ENCODE data around the gene GPR31. TPM values are rescaled to one million over a fixed set of nuclear protein-coding genes. Genes with fewer than 3 reads are reported as not detected.

The GPR31 gene
- total and polyA plus RNA-seq, 2 donors (not counting 1 experiment from before 2014, with no cell fraction given), result not detected

- ATAC-seq (ENCODE audit: low read depth), result peak; percentile 34
- Histone ChIP-seq H3K36me3 (replicated peaks in 1 of 2; ENCODE audit: control extremely low read depth in 1 of 2, control insufficient read depth in 1 of 2, extremely low read depth in 1 of 2, insufficient read depth in 2 of 2, low read length in 1 of 2) (no peaks in the 10 kb centered on the region), H3K79me2 (ENCODE audit: control insufficient read depth, insufficient read depth, low read length) (peaks cover 5% of the 10 kb centered on the region), H3K4me2 (replicated peaks; ENCODE audit: low read depth, low read length, poor library complexity, severe bottlenecking) (peak overlapping the region; percentile 42), H3K9ac (ENCODE audit: low read length) (no peak overlapping the region), H3K27ac (ENCODE audit: low read length in 2 of 2) (peak overlapping the region; percentile 72 to 83), H3K9me3 (ENCODE audit: control extremely low read depth in 1 of 3, control insufficient read depth in 2 of 3, insufficient read depth in 1 of 3, low read length in 2 of 3) (no peaks in the 10 kb centered on the region), H3K4me1 (ENCODE audit: control insufficient read depth in 2 of 2, insufficient read depth in 2 of 2, low read length in 2 of 2) (peaks cover 31 to 43% of the 10 kb centered on the region in 2 donors), H3K4me3 (ENCODE audit: control extremely low read depth in 1 of 5, extremely low read depth in 1 of 5, insufficient read depth in 1 of 5, low read depth in 2 of 5, low read length in 4 of 5) (peak overlapping the region in 1 of 5 experiments; percentile 18), H4K20me1 (ENCODE audit: control insufficient read depth, insufficient read depth, low read length, poor library complexity, severe bottlenecking) (no peaks in the 10 kb centered on the region), H3K27me3 (replicated peaks in 1 of 4; ENCODE audit: control extremely low read depth in 1 of 4, control insufficient read depth in 3 of 4, insufficient read depth in 4 of 4, low read length in 3 of 4) (no peaks in the 10 kb centered on the region), H2AFZ (ENCODE audit: insufficient read depth, low read depth, low read length, poor library complexity, severe bottlenecking) (no peak overlapping the region)
- TF ChIP-seq CTCF (IDR thresholded peaks at IDR 0.05), result no peak
- TF ChIP-seq EZH2 (IDR thresholded peaks at IDR 0.05; ENCODE audit: borderline replicate concordance, insufficient read depth, low read depth, low read length, poor library complexity, severe bottlenecking), result no peak
- Mint-ChIP-seq H3K9me3 (ENCODE audit: insufficient read depth) (no peaks in the 10 kb centered on the region), H3K27me3 (no peaks in the 10 kb centered on the region), H3K4me1 (peaks cover 47% of the 10 kb centered on the region), H3K27ac (peak overlapping the region; percentile 89), H3K4me3 (peak overlapping the region; percentile 86)
- ChIA-PET POLR2A (interaction anchor here (0.5 to 1.7 kb wide), 4 partner anchors 21 to 390 kb away, joined by 3 to 6 read pairs (median 4); no protein-coding TSS in a partner anchor), CTCF (interaction anchor here (0.6 to 4.7 kb wide), 5 partner anchors 11 to 364 kb away, joined by 3 to 31 read pairs (median 9); no protein-coding TSS in a partner anchor)
- intact Hi-C loops (cut with micrococcal nuclease), result loop anchor here (2.0 to 10.0 kb wide), 3 partner anchors 21 to 527 kb away; partner anchors contain the start of gene RPS6KA2
- 63% methylated on average over 6 of the region's 7 CpGs for WGBS (ENCODE audit: insufficient coverage)
- DNase-seq, result peak; percentile 56
Observed at GRCh38 chr6:167151648-167152047, 6.1 kb downstream of the GPR31 start.

GRCh38 chr6:167150941-167151549 is 6.7 kb downstream of the GPR31 start:
- Histone ChIP-seq H3K36me3 (replicated peaks in 1 of 2; ENCODE audit: control extremely low read depth in 1 of 2, control insufficient read depth in 1 of 2, extremely low read depth in 1 of 2, insufficient read depth in 2 of 2, low read length in 1 of 2) (no peaks in the 10 kb centered on the region), H4K20me1 (ENCODE audit: control insufficient read depth, insufficient read depth, low read length, poor library complexity, severe bottlenecking) (no peaks in the 10 kb centered on the region), H3K27ac (ENCODE audit: low read length in 2 of 2) (peak overlapping the region; percentile 72 to 83), H3K4me2 (replicated peaks; ENCODE audit: low read depth, low read length, poor library complexity, severe bottlenecking) (peak overlapping the region; percentile 42), H3K9me3 (ENCODE audit: control extremely low read depth in 1 of 3, control insufficient read depth in 2 of 3, insufficient read depth in 1 of 3, low read length in 2 of 3) (no peaks in the 10 kb centered on the region), H3K27me3 (replicated peaks in 1 of 4; ENCODE audit: control extremely low read depth in 1 of 4, control insufficient read depth in 3 of 4, insufficient read depth in 4 of 4, low read length in 3 of 4) (no peaks in the 10 kb centered on the region), H3K79me2 (ENCODE audit: control insufficient read depth, insufficient read depth, low read length) (peaks cover 11% of the 10 kb centered on the region), H3K4me3 (ENCODE audit: control extremely low read depth in 1 of 5, extremely low read depth in 1 of 5, insufficient read depth in 1 of 5, low read depth in 2 of 5, low read length in 4 of 5) (no peak overlapping the region), H2AFZ (ENCODE audit: insufficient read depth, low read depth, low read length, poor library complexity, severe bottlenecking) (no peak overlapping the region), H3K9ac (ENCODE audit: low read length) (no peak overlapping the region), H3K4me1 (ENCODE audit: control insufficient read depth in 2 of 2, insufficient read depth in 2 of 2, low read length in 2 of 2) (peaks cover 31 to 43% of the 10 kb centered on the region in 2 donors)
- no peaks in the 10 kb centered on the region for H3K9me3 Mint-ChIP-seq (ENCODE audit: insufficient read depth)
- TF ChIP-seq CTCF (IDR thresholded peaks at IDR 0.05) (no peak), EZH2 (IDR thresholded peaks at IDR 0.05; ENCODE audit: borderline replicate concordance, insufficient read depth, low read depth, low read length, poor library complexity, severe bottlenecking) (no peak)
- ATAC-seq (ENCODE audit: low read depth) (peak; percentile 57), DNase-seq (peak; percentile 72)
- CTCF ChIA-PET, result interaction anchor here (1.7 to 4.7 kb wide), 3 partner anchors 10 to 161 kb away, joined by 4 to 31 read pairs (median 11); no protein-coding TSS in a partner anchor
- 53% methylated on average over 3 of the region's 6 CpGs for WGBS (ENCODE audit: insufficient coverage)
- H3K27ac Mint-ChIP-seq, result peak overlapping the region; percentile 89
- peak overlapping the region; percentile 86 for H3K4me3 Mint-ChIP-seq
- H3K4me1 Mint-ChIP-seq, result peaks cover 46% of the 10 kb centered on the region
- H3K27me3 Mint-ChIP-seq, result no peaks in the 10 kb centered on the region
- POLR2A ChIA-PET, result interaction anchor here (0.7 to 1.7 kb wide), 3 partner anchors 20 to 389 kb away, joined by 3 to 6 read pairs (median 4); no protein-coding TSS in a partner anchor
- intact Hi-C loops (cut with micrococcal nuclease), result loop anchor here (10.0 kb wide), 1 partner anchor 526 kb away; the partner anchor contains the start of gene RPS6KA2
